Stimulated activated CD4-positive, alpha-beta T cell treated with anti-CD3 and anti-CD28 coated beads, Interleukin-15, amount 100 ng/mL, for 24 hours (primary cell): ENCODE results near the gene NACC2.
"Not testable (repeated sequence)": the region's sequence is repeated elsewhere in the genome, so short reads cannot be mapped to it uniquely, and the experiment has no call there.

Experiments
- DNase-seq: peaks from one replicate; pipeline ENCODE4 v3.0.0-alpha.2; 2020

NACC2 gene

DNA sequence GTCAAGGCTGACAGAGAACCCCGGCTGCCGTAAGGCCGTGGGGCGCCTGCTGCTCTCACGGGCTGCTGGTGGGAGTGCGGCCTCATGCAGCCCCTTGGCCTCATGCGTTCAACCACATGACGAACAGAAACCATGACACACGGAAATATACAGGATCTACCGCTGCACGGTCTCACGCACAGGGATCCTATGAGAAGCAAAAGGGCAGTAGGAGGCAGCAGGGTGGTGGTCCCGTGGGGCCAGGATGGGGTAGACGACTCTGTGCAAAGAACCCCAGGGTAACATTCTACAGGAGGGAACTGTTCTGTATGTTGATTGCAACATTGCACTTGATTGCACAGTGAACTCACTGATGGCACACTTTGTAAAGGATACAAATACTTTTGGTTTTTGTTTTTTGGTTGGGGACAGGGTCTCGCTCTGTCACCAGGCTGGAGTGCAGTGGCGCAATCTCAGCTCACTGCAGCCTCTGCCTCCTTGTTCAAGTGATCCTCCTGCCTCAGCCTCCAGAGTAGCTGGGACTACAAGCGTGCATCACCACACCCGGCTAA, 51.6 kb downstream of the NACC2 start:
- no peak for DNase-seq

- DNase-seq = no peak
These were observed 52.5 kb downstream of the NACC2 start for GRCh38 chr9:136042541-136042940.

DNA sequence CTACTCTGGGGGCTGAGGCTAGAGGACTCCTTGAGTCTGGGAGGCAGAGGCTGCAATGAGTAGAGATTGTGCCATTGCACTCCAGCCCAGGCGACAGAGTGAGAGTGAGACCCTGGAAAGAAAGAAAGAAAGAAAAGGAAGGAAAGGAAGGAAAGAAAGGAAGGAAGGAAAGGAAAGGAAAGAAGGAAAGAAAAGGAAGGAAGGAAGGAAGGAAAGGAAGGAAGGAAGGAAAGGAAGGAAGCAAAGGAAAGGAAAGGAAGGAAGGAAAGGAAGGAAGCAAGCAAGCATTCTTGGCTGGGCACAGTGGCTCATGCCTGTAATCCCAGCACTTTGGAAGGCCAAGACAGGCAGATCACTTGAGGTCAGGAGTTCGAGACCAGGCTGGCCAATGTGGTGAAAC, 54.2 kb downstream of the NACC2 start:
- not testable (repeated sequence) for DNase-seq

DNA sequence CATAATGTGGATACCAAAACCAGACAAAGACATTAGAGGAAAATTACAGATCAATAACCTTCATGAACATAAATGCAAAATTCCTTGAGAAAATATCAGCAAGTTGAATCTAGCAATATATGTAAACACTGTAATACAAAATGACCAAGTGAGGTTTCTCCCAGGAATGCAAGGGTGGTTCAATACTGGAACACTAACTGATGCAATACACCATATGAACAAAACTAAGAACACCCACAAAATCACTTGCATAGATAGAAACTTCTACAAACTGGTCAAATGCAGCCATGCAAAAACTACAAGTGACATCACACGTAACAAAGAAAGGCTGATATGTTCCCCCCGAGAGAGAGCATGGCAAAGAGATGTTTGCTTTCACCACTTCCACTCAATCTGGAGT, 55.6 kb downstream of the NACC2 start:
- DNase-seq = no peak

DNA sequence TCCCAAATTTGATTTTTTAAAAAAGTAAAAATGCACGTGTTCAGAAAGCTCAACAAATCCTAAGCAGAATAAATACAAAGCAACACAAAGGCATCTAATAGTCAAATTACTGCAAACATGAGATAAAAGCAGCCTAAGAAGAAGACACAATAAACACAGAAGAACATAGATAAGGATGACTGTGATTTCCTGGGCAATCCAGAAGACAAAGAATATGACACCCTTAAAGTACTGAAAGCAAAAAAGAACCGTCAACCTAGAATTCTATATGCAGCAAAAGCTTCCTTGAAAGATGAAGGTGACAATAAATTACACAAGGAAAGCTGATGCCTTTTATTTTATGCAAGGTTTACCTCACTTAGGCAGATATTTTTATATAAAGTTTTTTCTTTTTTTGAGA, 58.2 kb downstream of the NACC2 start:
- no peak for DNase-seq

- DNase-seq = no peak
These were observed 59.0 kb downstream of the NACC2 start for GRCh38 chr9:136036050-136036449.

DNA sequence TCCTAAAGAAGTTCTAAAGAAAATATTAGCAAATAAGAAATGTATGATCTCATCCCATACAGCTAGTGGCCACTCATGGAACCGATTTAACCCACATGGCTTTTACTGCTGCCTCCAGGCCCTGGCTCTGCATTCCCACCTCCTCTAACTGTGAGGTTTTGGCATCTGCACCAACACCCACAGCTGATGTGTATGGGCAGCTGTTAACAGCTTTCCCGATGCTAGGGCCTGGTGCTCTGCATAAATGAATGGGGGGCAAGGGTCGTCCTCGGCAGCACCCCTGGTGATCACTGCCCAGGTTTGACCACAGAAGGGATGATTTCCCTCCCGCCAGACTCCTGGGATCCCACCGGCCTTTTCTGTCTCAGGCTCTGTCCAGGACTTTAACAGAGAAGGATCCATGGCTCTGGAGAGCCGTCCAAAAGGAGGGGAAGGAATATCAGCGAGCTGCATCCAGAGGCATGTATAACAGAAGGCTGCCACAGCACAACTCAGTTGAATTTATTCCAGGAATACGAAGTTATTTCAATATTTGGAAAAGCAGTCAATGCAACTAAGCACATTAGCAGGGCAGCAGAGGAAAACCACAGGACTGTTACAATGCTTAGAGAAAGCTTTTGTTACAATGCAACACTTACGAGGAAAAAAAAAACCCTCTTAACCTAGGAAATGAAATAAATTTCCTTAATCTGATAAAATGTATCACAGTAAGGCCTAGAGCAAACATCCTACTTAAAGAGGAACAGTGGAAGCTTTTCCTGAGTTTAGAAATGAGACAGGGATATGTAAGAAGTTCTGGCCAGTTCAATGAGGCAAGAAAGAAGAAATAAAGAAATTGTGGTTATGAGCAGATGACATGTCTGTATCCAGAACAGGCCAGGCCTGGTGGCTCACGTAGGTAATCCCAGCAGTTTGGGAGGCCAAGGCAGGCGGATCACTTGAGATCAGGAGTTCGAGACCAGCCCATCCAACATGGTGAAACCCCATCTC, 63.1 kb downstream of the NACC2 start:
- DNase-seq = no peak

GRCh38 chr9:136031094-136031493, 64.0 kb downstream of the NACC2 start:
- no peak for DNase-seq

GRCh38 chr9:136029556-136029955, 65.5 kb downstream of the NACC2 start:
- no peak for DNase-seq

DNA sequence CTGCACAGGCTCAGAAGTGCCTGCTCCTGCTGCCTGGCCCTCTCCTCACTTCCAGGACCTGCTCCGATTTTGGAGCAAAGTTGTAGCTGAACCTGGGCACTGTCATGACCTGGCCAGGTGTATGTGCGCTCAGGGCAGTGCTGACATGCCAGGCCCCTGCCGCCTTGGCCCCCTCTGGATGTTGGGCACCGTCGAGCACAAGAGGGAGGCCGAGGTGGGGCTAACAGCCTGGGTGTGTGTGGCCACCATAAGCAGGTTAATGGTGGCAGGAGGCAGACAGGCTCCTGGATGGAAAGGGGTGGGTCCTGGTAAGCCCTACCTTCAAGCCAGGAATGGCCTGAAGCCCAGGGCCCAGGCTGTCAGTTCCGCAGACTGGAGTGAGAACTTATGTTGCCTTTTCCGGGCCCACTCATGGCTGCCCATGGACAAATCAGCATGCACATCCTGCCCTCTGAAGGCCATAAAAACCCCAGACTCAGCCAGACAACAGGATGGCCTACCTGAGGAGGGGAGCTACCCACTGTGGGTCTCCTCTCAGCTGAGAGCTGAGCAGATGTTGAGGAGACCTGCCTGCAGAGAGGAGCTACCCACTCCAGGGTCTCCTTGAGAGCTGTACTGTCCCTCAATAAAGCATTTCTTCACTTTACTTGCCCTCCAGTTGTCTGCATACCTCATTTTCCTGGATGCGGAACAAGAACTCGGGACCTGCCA, 66.2 kb downstream of the NACC2 start:
- DNase-seq = no peak

DNA sequence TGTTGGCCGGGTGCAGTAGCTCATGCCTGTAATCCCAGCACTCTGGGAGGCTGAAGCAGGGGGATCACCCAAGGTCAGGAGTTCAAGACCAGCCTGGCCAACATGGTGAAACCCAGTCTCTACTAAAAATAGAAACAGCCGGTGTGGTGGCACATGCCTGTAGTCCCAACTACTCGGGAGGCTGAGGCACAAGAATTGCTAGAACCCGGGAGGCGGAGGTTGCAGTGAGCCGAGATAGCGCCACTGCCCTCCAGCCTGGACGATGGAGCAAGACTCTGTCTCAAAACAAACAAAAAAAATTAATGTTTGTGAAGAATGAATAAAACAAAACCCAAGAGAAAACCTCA, 68.2 kb downstream of the NACC2 start:
- DNase-seq = not testable (repeated sequence)

DNA sequence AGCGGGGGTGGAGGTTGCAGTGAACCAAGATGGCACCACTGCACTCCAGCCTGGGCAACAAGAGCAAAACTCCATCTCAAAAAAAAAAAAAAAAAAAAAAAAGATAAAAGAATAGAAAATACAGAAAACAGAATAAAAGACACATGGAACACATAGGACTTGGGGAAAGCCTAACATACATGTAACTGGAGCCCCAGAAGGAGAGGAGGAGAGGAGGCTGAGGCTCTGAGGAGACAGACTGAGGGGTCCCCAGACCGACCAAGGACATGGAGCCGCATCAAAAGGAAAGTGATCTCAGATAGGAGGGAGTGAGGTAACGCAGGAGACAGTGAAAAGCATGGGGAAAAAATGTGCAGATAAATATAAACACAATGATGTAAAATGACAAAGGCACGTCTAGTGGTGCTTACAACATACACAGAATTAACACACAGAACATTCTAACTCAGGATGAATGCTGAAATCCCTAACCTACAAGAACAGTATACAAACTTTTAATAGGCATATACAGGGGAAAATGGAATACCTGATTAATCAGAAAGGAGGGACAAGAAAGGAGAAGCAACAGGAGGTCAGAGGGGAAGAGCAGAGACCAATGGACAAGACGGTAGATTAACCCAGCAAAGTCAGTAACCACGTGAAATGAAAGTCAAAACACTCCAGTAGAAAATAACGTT, 68.7 kb downstream of the NACC2 start:
- DNase-seq = no peak

DNA sequence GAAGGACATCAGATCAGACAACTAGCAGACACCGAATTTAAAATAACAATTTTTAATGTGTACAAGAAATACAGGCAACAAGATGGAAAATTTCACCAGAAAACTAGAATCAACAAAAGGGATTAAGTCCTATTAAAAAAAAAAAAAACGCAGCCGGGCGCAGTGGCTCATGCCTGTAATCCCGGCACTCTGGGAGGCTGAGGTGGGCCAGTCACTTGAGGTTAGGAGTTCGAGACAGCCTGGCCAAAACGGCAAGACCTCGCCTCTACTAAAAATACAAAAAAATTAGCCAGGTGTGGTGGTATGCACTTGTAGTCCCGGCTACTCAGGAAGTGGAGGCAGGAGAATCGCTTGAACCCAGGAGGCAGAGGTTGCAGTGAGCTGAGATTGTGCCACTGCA, 69.6 kb downstream of the NACC2 start:
- no peak for DNase-seq

DNA sequence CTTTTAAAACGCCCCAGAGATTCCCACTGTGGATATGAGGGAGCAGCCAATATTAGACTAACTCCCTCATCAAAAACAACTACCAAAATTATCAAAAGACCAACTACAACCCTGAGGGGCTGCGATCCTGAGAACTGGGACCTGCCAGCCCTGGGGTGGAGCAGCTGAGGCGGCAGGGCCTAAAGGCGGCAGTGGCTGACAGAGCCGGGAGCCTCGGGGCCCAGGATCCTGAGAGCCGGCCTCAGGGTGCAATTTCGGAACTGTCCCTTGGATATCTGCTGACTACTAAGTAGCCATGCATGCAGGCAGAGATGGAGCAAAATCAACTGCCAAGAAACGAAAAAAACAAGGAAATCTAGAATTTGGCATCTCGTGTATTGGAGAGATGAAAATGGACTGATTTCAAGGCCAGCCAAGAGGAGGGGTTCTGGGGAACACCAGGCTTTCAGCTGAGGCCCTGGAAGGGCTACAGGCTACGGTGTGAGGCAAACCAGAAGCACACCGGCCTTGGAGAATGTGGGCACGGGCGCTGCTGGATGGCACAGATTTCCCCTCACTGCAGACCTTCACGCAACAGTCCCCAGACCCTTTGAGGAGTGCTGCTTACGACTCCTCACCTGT, 70.3 kb downstream of the NACC2 start:
- DNase-seq = no peak

- DNase-seq = no peak
These were observed 70.8 kb downstream of the NACC2 start for GRCh38 chr9:136024286-136024685.

- no peak for DNase-seq
These were observed 71.5 kb downstream of the NACC2 start for GRCh38 chr9:136023410-136024225.

- no peak for DNase-seq
These were observed 72.2 kb downstream of the NACC2 start for GRCh38 chr9:136022731-136023409.

GRCh38 chr9:136021872-136022681, 73.0 kb downstream of the NACC2 start:
- no peak for DNase-seq

DNA sequence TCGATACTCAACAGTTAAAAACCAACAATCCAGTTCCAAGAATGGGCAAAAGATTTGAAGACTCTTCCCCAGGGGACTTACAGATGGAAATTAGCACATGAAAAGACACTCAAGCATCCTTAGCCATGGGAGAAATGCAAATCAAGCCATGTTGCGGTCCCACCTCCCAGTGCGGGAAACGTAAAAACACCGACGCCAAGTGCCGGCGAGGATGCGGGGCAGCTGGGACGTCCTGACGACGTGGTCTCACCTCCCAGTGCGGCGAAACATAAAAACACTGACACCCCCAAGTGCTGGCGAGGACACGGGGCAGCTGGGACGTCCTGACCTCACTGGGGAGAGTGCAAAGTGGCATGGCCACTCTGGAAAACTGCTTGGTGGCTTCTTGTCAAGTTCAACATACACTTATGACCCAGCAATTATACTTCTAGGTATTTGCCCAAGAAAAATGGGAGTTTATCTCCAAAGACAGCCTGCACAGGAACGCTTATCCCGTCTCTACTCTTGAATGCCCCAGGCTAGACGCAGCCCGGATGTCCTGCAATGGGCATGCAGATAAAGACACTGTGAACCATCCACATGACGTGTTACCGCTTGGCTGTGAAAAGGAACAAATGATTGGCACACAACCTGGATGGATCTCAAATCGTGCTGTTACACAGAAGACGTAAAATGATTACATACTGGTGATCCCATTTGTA, 73.8 kb downstream of the NACC2 start:
- DNase-seq = no peak

DNA sequence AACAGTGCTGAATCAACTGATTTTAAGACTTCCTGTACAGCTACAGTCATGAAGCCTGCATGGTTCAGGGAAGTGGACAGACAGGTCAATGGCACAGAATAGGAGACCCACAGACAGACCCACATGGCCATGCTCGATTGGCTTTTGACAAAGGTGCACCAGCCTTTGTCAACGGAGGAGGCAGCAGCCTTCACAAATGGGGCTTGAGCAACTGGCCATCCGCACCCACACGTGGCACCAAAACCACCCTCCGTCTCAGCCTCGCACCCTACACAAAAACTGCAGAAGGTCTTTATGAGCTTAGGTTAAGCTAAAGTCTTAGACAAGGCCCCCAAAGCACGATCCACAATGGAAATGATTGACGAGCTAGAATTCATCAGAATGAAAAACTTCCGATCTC, 74.4 kb downstream of the NACC2 start:
- DNase-seq = no peak
